Measurements from ENCODE around the gene PRKCH. TPM values are rescaled to one million over a fixed set of nuclear protein-coding genes. Genes with fewer than 3 reads are reported as not detected.
A peak's percentile ranks its signal among the peaks of the same experiment; 100 is the strongest.

The PRKCH gene
- total RNA-seq, 1 experiment from 2014 or later = 170 TPM

- Histone ChIP-seq H3F3A (ENCODE audit: low read length, unreplicated experiment) (no peaks in the 10 kb centered on the region), H4K20me1 (ENCODE audit: low read length) (no peaks in the 10 kb centered on the region), H3K9me3 (ENCODE audit: low read length) (no peaks in the 10 kb centered on the region), H3K9ac (ENCODE audit: low read length) (peak overlapping the region; percentile 38), H3K36me3 (ENCODE audit: low read depth, low read length) (no peaks in the 10 kb centered on the region), H3K4me3 (ENCODE audit: low read length) (peak overlapping the region; percentile 48), H3K27ac (ENCODE audit: low read length) (peak overlapping the region; percentile 76), H3K27me3 (ENCODE audit: low read length) (no peaks in the 10 kb centered on the region), H2AFZ (ENCODE audit: low read length) (peak overlapping the region; percentile 44), H3K9me2 (replicated peaks; ENCODE audit: low read length) (no peaks in the 10 kb centered on the region), H3K79me2 (ENCODE audit: low read length) (no peaks in the 10 kb centered on the region), H3K4me2 (ENCODE audit: low read length) (peak overlapping the region; percentile 79), H3K4me1 (ENCODE audit: insufficient read depth, low read length) (peaks cover 32% of the 10 kb centered on the region)
- ChIA-PET POLR2A (ENCODE audit: unreplicated experiment) (interaction anchor here (0.7 kb wide), 1 partner anchor 324 kb away, joined by 3 read pairs; no protein-coding TSS in a partner anchor), CTCF (no interaction called here)
- no peak for ATAC-seq
- no TSS peak for BruUV-seq (replicated peaks)
- TF ChIP-seq EZH2phosphoT487 (IDR thresholded peaks at IDR 0.05; ENCODE audit: borderline replicate concordance, low read length) (no peak), EZH2 (IDR thresholded peaks at IDR 0.05; ENCODE audit: low read length, unreplicated experiment) (no peak), CTCF (conservative IDR thresholded peaks at IDR 0.05; ENCODE audit: low read depth, low read length) (no peak)
- DNase-seq = no peak
- intact Hi-C loops (cut with micrococcal nuclease) = loop anchor here (1.0 to 5.0 kb wide), 3 partner anchors 52 to 143 kb away; no protein-coding TSS in a partner anchor
Observed at GRCh38 chr14:61439779-61440418, 118.5 kb downstream of the PRKCH start.

DNA sequence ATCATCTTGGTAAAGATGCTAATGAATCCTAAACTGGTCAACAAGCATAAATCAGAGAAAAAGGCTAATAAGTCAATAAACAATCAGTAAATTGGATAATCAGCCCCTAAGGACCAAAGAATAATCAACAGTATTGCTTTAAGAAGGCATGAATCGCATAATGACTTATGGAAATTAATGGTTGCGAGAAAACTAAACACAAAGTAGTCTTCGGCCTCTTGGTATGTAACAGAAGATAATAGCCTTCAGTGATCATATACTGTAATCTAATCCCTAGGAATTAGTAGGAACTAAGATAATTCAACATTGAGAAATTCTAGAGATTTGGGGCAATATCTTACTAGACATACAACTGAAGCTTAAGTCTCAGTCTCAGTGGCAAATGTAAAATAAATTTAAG, 122.1 kb downstream of the PRKCH start:
- Histone ChIP-seq H4K20me1 (ENCODE audit: low read length) (no peaks in the 10 kb centered on the region), H3F3A (ENCODE audit: low read length, unreplicated experiment) (no peaks in the 10 kb centered on the region), H3K4me1 (ENCODE audit: insufficient read depth, low read length) (peaks cover 18% of the 10 kb centered on the region), H3K27me3 (ENCODE audit: low read length) (no peaks in the 10 kb centered on the region), H3K9me3 (ENCODE audit: low read length) (no peaks in the 10 kb centered on the region), H3K27ac (ENCODE audit: low read length) (no peak overlapping the region), H3K4me2 (ENCODE audit: low read length) (no peak overlapping the region), H3K9ac (ENCODE audit: low read length) (no peak overlapping the region), H3K4me3 (ENCODE audit: low read length) (no peak overlapping the region), H2AFZ (ENCODE audit: low read length) (no peak overlapping the region), H3K36me3 (ENCODE audit: low read depth, low read length) (no peaks in the 10 kb centered on the region), H3K9me2 (replicated peaks; ENCODE audit: low read length) (no peaks in the 10 kb centered on the region), H3K79me2 (ENCODE audit: low read length) (no peaks in the 10 kb centered on the region)
- no peak for TF ChIP-seq EZH2phosphoT487 (IDR thresholded peaks at IDR 0.05; ENCODE audit: borderline replicate concordance, low read length)
- TF ChIP-seq CTCF (conservative IDR thresholded peaks at IDR 0.05; ENCODE audit: low read depth, low read length) = no peak
- no peak for TF ChIP-seq EZH2 (IDR thresholded peaks at IDR 0.05; ENCODE audit: low read length, unreplicated experiment)
- intact Hi-C loops (cut with micrococcal nuclease) = no loop called here
- POLR2A ChIA-PET (ENCODE audit: unreplicated experiment) = no interaction called here
- CTCF ChIA-PET = no interaction called here
- no TSS peak for BruUV-seq (replicated peaks)
- ATAC-seq (no peak), DNase-seq (no peak)

GRCh38 chr14:61444215-61444768, 122.9 kb downstream of the PRKCH start:
- Histone ChIP-seq H2AFZ (ENCODE audit: low read length) (no peak overlapping the region), H3K9me3 (ENCODE audit: low read length) (no peaks in the 10 kb centered on the region), H3K9ac (ENCODE audit: low read length) (no peak overlapping the region), H3K36me3 (ENCODE audit: low read depth, low read length) (no peaks in the 10 kb centered on the region), H3K27ac (ENCODE audit: low read length) (no peak overlapping the region), H3F3A (ENCODE audit: low read length, unreplicated experiment) (no peaks in the 10 kb centered on the region), H3K79me2 (ENCODE audit: low read length) (no peaks in the 10 kb centered on the region), H3K9me2 (replicated peaks; ENCODE audit: low read length) (no peaks in the 10 kb centered on the region), H3K4me3 (ENCODE audit: low read length) (no peak overlapping the region), H3K27me3 (ENCODE audit: low read length) (no peaks in the 10 kb centered on the region), H3K4me2 (ENCODE audit: low read length) (no peak overlapping the region), H3K4me1 (ENCODE audit: insufficient read depth, low read length) (peaks cover 10% of the 10 kb centered on the region), H4K20me1 (ENCODE audit: low read length) (no peaks in the 10 kb centered on the region)
- intact Hi-C loops (cut with micrococcal nuclease) = no loop called here
- no TSS peak for BruUV-seq (replicated peaks)
- ATAC-seq = no peak
- DNase-seq = no peak
- POLR2A ChIA-PET (ENCODE audit: unreplicated experiment) = no interaction called here
- TF ChIP-seq EZH2phosphoT487 (IDR thresholded peaks at IDR 0.05; ENCODE audit: borderline replicate concordance, low read length) (no peak), EZH2 (IDR thresholded peaks at IDR 0.05; ENCODE audit: low read length, unreplicated experiment) (no peak), CTCF (conservative IDR thresholded peaks at IDR 0.05; ENCODE audit: low read depth, low read length) (no peak)
- CTCF ChIA-PET = no interaction called here
